GM19025 (cell line): ENCODE results near the gene S100A14.

Source experiments
- ATAC-seq: cut with Tn5 transposase; IDR thresholded peaks from one replicate; pipeline ENCODE4 v1.9.1; 2021; ENCODE audit warnings: mild to moderate bottlenecking, low read depth, moderate library complexity; ENCODE audit not compliant: unreplicated experiment

The S100A14 gene

GRCh38 chr1:153617663-153618062 lies 1.5 kb upstream of the S100A14 start:
- peak; percentile 78 for ATAC-seq

DNA sequence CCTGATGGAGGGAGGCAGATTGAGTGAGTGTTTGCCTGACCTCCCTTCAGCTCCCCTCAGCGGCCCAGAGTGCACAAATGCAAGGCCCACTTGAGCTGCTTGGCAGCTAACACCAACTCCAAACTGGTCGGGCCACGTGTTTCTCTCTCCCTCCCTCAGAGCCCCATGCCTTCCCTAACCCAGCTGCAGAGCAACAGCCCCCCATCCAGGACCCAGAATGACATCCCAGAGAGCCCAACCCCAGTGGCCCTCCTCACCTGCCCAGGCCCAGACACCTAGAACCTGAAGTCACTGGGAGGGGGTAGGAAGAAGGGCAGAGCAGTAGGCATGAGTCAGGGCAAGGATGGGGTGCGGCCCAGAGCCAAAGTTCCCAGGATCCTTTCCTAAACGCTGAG lies 789 bp upstream of the S100A14 start:
- no peak for ATAC-seq

DNA sequence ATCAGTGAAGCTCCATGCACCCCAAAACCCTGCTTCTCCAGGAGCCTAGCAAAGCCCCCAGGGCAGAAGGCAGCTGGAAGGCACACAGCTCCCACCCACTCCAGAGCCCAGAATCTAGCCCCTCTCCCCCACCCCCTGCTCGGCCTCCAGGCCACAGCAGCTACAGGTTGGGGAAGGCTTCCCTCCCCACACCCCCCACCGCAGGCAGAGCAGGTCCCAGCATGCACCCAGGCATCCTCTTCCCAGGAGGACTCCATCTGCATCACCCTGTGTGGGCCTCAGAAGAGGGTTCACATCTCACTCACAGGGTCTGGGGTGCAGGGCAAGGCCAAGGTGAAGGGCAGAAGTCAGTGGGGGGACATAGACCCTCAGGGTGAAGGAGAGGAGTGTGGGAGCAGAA lies 719 bp downstream of the S100A14 start:
- no peak for ATAC-seq

- no peak for ATAC-seq
Observed at GRCh38 chr1:153614906-153615305, 1.2 kb downstream of the S100A14 start.

DNA sequence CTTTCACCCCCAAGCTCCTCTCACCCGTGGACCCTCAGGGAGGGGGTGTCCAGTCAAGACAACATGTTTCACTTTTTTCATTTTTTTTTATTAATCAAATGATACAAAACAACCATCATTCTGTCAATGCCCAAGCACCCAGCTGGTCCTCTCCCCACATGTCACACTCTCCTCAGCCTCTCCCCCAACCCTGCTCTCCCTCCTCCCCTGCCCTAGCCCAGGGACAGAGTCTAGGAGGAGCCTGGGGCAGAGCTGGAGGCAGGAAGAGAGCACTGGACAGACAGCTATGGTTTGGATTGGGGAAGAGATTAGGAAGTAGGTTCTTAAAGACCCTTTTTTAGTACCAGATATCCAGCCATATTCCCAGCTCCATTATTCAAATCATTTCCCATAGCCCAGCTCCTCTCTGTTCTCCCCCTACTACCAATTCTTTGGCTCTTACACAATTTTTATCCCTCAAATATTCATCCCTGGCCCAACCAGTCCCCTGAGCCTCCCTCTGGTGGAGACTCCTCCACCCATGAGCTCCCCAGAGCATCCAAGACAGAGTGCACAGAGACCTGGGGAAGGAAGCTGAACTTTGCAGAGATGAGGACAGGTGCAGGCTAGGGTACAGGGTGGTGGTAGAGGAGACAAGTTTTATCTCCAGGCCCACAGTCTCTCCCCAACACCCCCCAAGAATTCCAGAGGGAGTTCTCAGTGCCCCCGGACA lies 1.8 kb downstream of the S100A14 start:
- ATAC-seq, result no peak

GRCh38 chr1:153613406-153613805 lies 2.7 kb downstream of the S100A14 start:
- no peak for ATAC-seq

GRCh38 chr1:153612755-153613331 lies 3.3 kb downstream of the S100A14 start, which contains the start of gene S100A16:
Gene S100A16, minus strand, starts transcription at chr1:153613137. Its CDS starts 4,986 bp downstream, at chr1:153608151.
- no peak for ATAC-seq

DNA sequence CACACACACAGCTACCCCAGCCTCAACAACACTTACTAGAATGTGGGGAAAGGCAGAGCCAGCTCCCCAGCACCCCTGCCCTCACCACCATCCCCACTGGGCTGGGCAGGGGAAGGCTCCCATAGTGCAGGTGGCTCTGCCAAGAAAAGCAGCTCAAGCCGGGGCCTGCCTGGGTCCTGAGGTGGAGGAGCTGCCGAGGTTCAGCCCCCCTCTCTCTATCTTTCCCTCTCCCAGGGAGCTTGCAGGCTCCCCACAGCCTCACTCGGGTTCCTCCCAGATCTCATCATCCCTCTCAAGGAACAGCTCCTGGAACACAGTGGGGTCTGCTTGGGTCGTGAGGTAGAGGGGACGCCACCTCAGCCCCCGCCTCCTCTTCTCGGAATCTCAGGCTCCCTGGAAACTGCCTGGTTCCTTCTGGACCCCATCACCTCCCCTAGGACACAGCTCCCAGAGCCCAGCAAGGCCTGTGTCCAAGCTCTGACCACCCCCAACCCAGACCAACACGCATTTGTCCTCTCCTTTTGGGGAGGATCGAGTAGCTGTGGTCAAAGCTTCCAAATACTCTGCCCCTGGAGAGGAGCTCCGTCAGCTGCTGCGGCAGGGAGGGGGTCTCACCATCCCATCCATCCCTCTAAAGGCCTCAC lies 3.9 kb downstream of the S100A14 start:
- no peak for ATAC-seq

DNA sequence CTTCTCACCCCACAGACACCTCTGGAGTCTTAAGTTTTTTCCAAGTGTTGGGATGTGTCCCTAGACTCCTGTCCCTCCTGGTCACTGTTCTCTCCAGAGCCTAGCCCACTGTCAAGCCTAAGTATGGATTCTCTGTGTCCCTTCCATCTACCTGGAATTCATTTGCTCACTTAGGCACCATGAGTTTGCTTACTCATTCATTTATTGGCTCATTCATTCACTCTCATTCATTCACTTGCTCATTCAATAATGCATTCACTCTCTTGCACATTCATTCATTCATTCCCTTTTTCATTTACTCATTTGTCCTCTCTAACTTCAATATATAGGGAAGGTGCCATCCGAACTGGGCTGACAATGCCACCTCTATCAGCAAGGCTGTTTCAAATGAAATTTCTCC lies 4.8 kb downstream of the S100A14 start:
- no peak for ATAC-seq

DNA sequence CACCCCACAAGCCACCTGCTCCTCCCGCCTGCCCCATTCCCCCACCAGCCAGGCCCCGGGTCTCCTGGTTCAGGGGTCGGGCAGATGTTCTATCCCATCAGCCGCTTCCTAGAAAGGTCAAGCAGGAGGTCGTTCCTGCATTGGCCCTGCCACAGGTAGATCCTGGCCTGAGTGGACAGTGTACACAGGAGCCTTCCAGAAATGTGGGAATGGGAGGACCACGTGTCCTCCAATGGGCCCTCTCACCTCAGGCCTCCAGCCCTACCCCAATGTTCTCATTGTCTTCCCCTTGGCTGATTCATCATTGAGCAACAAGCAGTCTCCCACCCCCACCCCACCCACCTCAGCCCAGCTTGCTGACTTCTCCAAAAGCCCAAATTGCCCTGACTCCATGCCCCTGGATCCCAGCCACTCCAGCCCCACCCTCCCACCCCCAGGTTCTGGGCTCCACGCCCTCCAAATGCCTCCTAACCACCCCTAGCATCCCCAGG lies 5.3 kb downstream of the S100A14 start:
- ATAC-seq, result no peak

DNA sequence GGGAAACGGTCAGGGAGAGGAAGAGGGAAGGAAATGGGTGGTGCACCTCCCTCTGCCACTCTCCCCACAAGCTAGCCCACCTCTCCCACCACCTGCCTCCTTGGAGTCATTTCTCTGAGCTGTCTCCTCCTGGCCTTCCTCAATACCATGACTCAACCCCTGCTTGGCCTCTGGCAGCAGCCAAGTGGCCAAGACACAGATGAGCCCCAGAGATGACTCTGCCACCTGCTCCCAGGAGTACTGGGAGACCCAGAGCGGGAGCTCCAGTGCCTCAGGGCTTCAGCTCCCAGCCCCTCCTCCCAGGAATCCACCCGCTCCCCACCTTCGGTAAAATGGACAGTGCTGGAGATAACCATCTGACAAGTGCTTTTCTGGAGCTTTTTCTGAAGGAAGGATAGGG lies 5.8 kb downstream of the S100A14 start:
- ATAC-seq, result no peak

DNA sequence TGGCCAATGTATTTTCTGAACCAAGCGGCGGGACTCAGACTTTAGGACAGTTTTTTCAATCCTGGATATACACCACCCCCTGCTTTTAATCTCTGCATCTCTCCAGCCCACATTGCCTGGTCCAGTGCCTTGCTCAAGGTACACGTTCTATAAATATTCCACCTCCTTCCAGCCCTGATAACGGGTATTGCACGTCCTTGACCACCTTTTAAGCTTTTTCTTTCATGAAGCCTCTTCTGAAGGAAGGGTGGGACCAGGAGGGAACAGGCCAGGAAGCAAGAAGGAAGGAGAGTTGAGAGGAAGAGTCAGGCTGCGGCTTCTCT lies 6.6 kb downstream of the S100A14 start:
- no peak for ATAC-seq

DNA sequence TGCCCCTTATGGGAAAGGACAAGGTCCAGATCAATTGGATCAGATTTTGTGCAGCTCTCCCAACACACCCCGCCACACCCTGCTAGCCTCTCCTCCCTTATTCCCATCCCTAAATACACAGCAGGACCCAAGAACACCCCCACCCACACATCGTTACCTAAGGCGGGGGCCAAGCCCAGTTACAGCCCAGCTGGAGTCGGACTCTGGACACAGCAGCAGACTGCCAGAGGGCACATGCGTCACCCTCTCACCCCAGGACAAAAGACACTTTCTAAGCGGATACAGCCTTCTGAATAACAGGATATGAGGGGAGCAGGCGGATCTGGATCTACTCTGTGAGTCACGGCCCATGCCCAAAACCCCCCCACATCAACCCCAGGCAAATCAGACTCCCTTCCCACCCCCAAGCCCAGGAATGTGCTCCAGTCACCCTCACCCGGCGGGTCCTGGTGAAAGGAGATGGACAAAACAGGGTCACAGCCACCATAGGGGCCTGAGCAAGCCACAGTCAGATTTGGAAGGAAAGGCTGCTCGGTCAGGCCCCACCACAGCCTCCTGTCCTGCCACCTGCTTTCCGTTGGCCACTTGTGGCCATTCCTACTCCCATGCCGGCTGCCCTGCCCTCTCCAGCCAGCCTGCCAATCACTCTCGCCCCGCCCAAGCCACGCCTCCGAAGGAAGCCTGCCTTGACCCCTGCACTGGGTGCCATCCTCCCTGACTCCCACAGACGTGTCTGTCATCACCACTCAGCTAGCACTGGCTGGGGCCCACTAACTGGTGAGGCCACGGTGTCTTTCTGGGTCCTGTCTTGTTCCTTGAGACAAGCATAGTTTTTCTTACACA lies 7.2 kb downstream of the S100A14 start:
- ATAC-seq, result no peak

DNA sequence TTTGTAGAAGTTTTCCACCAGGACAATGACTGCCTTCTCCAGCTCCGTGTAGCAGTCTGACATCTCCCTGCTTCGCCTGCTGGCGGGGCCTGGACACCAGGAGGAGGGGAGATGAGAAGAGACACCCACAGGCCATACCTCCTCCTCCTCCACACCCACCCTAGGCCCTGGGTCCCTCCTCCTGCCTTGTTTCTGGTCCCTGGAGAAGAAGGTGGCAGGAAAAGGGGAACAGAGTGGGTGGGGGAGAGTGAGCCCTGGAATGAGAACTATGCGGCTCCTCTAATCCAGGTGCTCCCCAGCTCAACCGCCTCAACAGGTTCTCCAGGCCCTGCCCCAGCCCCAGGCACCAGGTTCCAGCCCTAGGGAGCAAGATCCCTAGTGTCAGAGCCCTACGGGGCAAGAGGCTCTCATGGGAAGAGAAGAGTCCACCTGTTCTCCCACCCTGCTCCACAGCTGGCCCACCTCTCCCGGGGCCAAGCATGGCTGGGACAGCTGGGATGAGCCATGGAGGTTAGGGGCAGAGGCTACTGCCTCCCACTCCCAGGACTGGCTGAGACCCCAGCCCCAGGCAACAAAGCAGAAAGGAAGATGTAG lies 7.9 kb downstream of the S100A14 start:
- no peak for ATAC-seq

GRCh38 chr1:153607381-153607780 lies 8.7 kb downstream of the S100A14 start:
- ATAC-seq, result no peak

DNA sequence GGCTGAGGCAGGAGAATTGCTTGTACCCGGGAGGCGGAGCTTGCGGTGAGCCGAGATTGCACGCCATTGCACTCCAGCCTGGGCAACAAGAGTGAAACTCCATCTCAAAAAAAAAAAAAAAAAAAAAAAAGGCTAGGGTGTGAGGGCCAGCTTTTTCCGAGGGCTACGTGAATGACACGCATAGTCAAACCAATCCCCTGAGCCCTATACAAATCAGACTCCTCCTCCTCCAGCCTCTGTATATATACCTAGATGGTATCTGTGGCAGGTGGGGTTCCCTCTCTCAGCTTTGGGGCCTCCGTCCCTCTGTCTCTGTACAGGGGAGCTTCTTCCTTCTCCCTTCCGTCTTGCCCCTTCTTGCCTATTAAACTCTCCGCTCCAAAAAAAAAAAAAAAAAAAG lies 9.9 kb downstream of the S100A14 start:
- ATAC-seq, result no peak

DNA sequence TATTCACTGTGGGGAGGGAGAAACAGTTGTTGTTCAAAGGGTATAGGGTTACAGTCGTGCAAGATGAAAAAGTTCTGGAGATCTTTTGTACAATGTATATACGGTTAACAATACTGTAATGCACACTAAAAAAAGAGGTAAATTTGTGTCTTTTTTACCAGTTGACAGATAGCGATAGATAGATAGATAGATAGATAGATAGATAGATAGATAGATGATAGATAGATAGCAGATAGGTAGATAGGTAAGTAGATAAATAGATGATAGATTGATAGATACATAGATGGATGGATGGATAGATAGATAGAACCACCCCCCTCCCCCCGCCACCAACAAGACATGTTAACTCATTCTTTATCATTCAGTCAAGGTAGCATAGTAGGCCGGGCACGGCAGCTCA lies 13.4 kb downstream of the S100A14 start:
- ATAC-seq, result no peak

- ATAC-seq, result no peak
Observed at GRCh38 chr1:153599847-153600246, 16.3 kb downstream of the S100A14 start.

- peak; percentile 99 for ATAC-seq
Observed at GRCh38 chr1:153598309-153599172, 17.6 kb downstream of the S100A14 start.

- ATAC-seq, result no peak
Observed at GRCh38 chr1:153597206-153597605, 18.9 kb downstream of the S100A14 start.
